ENCODE measurements around the gene THRSP.
"Not testable (repeated sequence)": the region's sequence is repeated elsewhere in the genome, so short reads cannot be mapped to it uniquely, and the experiment has no call there.

The THRSP gene

DNA sequence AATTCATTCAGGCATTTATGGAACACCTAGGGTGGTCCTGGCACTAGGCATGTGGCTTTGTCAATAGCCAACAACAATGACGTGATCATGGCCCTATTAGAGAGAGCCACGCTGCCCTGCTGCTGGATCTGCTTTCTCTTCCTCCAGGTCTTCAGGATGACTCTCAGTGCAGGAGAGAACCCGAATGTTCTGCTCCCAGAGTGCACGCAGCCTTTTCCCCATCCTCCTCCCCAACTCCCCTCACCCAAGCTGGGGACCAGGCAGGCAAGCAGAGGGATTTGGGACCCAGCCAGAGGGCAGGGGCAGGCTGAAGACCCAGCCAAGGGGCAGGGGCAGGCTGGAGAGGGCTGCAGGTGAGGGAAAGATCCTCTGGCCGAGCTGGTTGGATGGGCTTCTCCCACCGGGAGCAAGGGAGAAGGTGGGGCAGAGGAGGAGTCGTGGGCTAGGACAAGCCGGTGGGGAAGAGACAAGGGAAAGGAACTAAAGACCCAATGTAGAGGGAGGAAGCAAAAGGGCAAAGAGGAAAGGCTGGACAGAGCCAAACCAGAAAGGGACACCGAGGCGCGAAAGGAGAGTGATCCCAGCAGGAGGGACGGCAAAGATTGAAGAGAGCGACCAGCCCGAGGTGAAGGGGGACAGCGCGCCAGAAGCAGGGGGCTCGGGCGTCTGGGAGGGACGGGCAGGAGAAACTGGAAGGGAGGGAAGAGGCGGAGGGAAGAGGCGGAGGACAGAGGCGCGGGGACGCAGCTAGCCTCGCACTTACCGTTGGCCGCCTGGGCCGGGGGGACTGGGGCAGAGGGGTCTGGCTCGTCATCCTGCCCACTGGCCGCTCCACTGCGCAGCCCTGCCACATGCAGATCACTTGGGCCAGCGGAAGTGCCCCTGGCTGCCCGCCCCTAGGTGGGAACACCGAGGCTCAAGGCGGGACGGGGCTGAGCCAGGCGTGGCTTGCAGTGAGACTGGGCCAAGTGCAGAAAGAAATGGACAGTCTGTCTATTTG, 41.0 kb upstream of the THRSP start, which contains the start of gene KCTD14:
KCTD14 (minus strand) TSS at position 880 of the 1,000 bp plus-strand sequence; CDS start at position 853, 27 bp downstream.
- CTCF ChIA-PET = no interaction called here

DNA sequence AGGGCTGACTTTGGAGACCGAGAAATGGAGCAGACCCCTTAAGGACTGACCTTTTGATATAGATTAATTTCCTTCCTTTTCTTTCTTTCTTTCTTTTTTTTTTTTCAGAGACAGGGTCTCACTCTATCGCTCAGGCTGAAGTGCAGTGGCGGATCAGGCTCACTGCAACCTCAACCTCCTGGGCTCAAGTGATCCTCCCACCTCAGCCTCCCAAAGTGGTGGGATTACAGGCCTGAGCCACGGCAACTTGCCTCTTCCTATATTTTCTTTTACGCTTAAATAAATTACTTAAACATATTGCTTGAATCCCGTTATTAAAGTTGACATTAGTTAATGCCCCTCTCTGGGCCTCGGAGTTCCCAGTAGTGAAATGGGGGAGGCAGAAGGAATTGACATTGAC, 40.2 kb upstream of the THRSP start:
- DNase-seq (ENCODE audit: extremely low spot score) = no peak
- ChIA-PET CTCF (no interaction called here), POLR2A (no interaction called here)
- no peak for TF ChIP-seq CTBP1 (IDR thresholded peaks at IDR 0.05; ENCODE audit: borderline replicate concordance)
- TF ChIP-seq, protein P1, sequence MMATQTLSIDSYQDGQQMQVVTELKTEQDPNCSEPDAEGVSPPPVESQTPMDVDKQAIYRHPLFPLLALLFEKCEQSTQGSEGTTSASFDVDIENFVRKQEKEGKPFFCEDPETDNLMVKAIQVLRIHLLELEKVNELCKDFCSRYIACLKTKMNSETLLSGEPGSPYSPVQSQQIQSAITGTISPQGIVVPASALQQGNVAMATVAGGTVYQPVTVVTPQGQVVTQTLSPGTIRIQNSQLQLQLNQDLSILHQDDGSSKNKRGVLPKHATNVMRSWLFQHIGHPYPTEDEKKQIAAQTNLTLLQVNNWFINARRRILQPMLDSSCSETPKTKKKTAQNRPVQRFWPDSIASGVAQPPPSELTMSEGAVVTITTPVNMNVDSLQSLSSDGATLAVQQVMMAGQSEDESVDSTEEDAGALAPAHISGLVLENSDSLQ (IDR thresholded peaks at IDR 0.05) = no peak
- TF ChIP-seq LEF1 (IDR thresholded peaks at IDR 0.05; ENCODE audit: borderline replicate concordance) = no peak
- TF ChIP-seq L3MBTL2 (conservative IDR thresholded peaks at IDR 0.05) = no peak
- TF ChIP-seq NFRKB (IDR thresholded peaks at IDR 0.05) = no peak
- TF ChIP-seq SP1 (IDR thresholded peaks at IDR 0.05) = no peak
- no peak for TF ChIP-seq ZNF384 (IDR thresholded peaks at IDR 0.05)
- TF ChIP-seq SUZ12 (IDR thresholded peaks at IDR 0.05) = no peak
- no peak for TF ChIP-seq FOXA1 (IDR thresholded peaks at IDR 0.05)

More for the DNA sequence above, 41.0 kb upstream of the THRSP start, which contains the start of gene KCTD14:
- TF ChIP-seq LEF1 (IDR thresholded peaks at IDR 0.05; ENCODE audit: borderline replicate concordance) = no peak
- no peak for TF ChIP-seq ELF4 (IDR thresholded peaks at IDR 0.05)
- TF ChIP-seq ZNF384 (IDR thresholded peaks at IDR 0.05) = no peak
- no peak for TF ChIP-seq NFRKB (IDR thresholded peaks at IDR 0.05)
- TF ChIP-seq ARNT (IDR thresholded peaks at IDR 0.05) = no peak
- TF ChIP-seq FOXK2 (IDR thresholded peaks at IDR 0.05) = no peak
- TF ChIP-seq CTBP1 (IDR thresholded peaks at IDR 0.05; ENCODE audit: borderline replicate concordance) = no peak
- no peak for TF ChIP-seq HDGF (IDR thresholded peaks at IDR 0.05; ENCODE audit: borderline replicate concordance)
- POLR2A ChIA-PET = no interaction called here
- DNase-seq (ENCODE audit: extremely low spot score) = no peak

DNA sequence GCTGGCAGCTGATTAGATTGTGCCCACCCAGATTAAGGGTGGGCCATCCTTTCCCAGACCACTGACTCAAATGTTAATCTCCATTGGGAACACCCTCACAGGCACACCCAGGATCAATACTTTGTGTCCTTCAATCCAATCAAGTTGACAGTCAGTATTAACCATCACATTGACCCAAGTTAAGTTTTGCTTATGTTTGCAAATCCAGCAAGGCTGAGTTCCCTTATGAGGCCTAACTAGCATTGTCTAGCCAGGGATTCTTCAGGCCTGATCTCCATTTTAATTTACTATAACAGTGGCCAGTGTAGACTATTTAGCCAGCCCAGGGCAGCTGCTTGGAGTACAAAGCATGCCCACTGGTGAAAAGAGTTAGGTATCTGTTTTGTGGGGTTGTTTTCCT, 38.3 kb upstream of the THRSP start:
- no peak for DNase-seq (ENCODE audit: extremely low spot score)
- ChIA-PET POLR2A (no interaction called here), CTCF (no interaction called here)
- TF ChIP-seq ZNF384 (IDR thresholded peaks at IDR 0.05) (no peak), ARNT (IDR thresholded peaks at IDR 0.05) (no peak), ELF4 (IDR thresholded peaks at IDR 0.05) (no peak), CTBP1 (IDR thresholded peaks at IDR 0.05; ENCODE audit: borderline replicate concordance) (no peak), LEF1 (IDR thresholded peaks at IDR 0.05; ENCODE audit: borderline replicate concordance) (no peak), SUZ12 (IDR thresholded peaks at IDR 0.05) (no peak), BHLHE40 (IDR thresholded peaks at IDR 0.05; ENCODE audit: borderline replicate concordance) (no peak), FOXA1 (IDR thresholded peaks at IDR 0.05) (no peak), FOXM1 (IDR thresholded peaks at IDR 0.05; ENCODE audit: borderline replicate concordance) (no peak), L3MBTL2 (conservative IDR thresholded peaks at IDR 0.05) (no peak)
- TF ChIP-seq, protein P1 (IDR thresholded peaks at IDR 0.05) = no peak

DNA sequence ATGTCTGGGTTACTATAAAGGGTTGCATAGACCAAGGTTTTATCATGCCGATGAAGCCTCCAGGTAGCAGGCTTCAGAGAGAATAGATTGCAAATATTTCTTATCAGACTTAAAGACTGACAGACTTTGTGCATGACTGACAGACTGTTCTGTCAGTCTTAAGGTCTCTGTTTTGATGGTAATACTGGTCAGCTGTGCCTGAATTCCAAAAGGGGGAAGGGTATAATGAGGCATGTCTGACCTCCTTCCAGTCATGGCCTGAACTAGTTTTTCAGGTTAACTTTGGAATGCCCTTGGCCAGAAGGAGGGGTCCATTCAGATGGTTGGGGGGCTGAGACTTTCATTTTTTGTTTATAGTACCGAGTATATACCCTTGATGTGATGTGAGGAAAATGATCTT, 35.9 kb upstream of the THRSP start:
- TF ChIP-seq, protein P1 (IDR thresholded peaks at IDR 0.05) = no peak
- TF ChIP-seq FOXK2 (IDR thresholded peaks at IDR 0.05) (no peak), FOXA1 (IDR thresholded peaks at IDR 0.05) (no peak), FOXM1 (IDR thresholded peaks at IDR 0.05; ENCODE audit: borderline replicate concordance) (no peak), LEF1 (IDR thresholded peaks at IDR 0.05; ENCODE audit: borderline replicate concordance) (no peak), SP1 (IDR thresholded peaks at IDR 0.05) (no peak), CTBP1 (IDR thresholded peaks at IDR 0.05; ENCODE audit: borderline replicate concordance) (no peak), SUZ12 (IDR thresholded peaks at IDR 0.05) (no peak), TARDBP (IDR thresholded peaks at IDR 0.05) (no peak), ARNT (IDR thresholded peaks at IDR 0.05) (no peak), ZNF384 (IDR thresholded peaks at IDR 0.05) (no peak), BHLHE40 (IDR thresholded peaks at IDR 0.05; ENCODE audit: borderline replicate concordance) (no peak), HDGF (IDR thresholded peaks at IDR 0.05; ENCODE audit: borderline replicate concordance) (no peak), L3MBTL2 (conservative IDR thresholded peaks at IDR 0.05) (no peak), ELF4 (IDR thresholded peaks at IDR 0.05) (no peak), NFRKB (IDR thresholded peaks at IDR 0.05) (no peak)
- POLR2A ChIA-PET = no interaction called here
- no peak for DNase-seq (ENCODE audit: extremely low spot score)
- CTCF ChIA-PET = no interaction called here

DNA sequence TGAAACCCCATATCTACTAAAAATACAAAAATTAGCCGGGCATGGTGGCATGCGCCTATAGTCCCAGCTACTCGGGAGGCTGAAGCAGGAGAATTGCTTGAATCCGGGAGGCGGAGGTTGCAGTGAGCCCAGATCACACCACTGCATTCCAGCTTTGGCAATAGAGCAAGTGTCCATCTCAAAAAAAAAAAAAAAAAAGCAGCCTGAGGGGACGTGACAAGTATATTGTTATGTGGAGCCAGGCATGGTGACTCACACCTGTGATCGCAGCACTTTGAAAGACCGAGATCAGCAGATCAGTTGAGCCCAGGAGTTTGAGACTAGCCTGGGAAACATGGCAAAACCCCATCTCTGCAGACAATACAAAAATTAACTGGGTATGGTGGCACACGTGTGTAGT, 35.2 kb upstream of the THRSP start:
- CTCF ChIA-PET; POLR2A ChIA-PET; DNase-seq (ENCODE audit: extremely low spot score): not testable (repeated sequence)

Measured in HEK293T (cell line).